ENCODE results near the gene COX7A1. TPM values are rescaled to one million over a fixed set of nuclear protein-coding genes. Genes with fewer than 3 reads are reported as not detected.
"Not testable (repeated sequence)": the region's sequence is repeated elsewhere in the genome, so short reads cannot be mapped to it uniquely, and the experiment has no call there.

COX7A1 gene
- total and polyA plus RNA-seq, 2 donors = 40.4 to 45.0 TPM

DNA sequence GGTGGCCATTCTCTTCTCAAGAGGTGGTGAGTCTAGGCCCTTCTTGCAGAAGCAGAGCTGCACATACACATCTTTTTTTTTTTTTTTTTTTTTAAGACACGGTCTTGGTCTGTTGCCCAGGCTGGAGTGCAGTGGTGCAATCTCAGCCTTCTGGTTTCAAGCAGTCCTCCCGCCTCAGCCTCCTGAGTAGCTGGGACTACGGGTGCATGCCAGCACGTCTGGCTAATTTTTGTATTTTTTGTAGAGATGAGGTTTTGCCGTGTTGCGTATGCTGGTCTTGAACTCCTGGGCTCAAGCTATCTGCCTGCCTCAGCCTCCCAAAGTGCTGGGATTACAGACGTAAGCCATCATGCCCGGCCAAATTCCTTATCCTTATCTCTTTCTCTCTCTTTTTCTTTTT, 21.6 kb upstream of the COX7A1 start:
- H3K27ac ChIP-seq (ENCODE audit: low read depth in 1 of 2, low read length in 1 of 2); H3K9me3 ChIP-seq (ENCODE audit: control insufficient read depth in 2 of 2, insufficient read depth in 1 of 2, low read length in 1 of 2); H3K36me3 ChIP-seq (ENCODE audit: control insufficient read depth in 2 of 2, insufficient read depth in 2 of 2, low read length in 1 of 2); DNase-seq (ENCODE audit: low read depth in 6 of 9, low spot score in 9 of 9); H3K4me1 ChIP-seq (ENCODE audit: control insufficient read depth in 2 of 2, insufficient read depth in 2 of 2, low read length in 2 of 2); H3K27me3 ChIP-seq (ENCODE audit: control insufficient read depth in 2 of 2, insufficient read depth in 1 of 2, low read length in 1 of 2); H3K4me3 ChIP-seq (ENCODE audit: low read length in 2 of 2): not testable (repeated sequence)
- WGBS = 96% methylated on average over 8 of the region's 8 CpGs

DNA sequence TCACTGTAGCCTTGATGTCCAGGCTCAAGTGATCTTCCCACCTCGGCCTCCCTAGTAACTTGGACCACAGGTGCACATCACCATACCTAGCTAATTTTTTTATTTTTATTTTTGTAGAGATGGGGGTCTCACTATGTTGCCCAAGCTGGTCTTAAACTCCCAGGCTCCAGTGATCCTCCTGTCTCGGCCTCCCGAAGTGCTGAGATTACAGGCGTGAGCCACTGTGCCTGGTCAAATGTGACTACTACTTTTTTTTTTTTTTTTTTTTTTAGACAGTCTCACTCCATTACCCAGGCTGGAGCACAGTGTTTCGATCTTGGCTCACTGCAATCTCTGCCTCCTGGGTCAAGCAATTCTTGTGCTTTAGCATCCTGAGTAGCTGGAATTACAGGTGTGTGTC, 20.6 kb upstream of the COX7A1 start:
- 95% methylated on average over 5 of the region's 5 CpGs for WGBS
- Histone ChIP-seq H3K9me3 (ENCODE audit: control insufficient read depth in 2 of 2, insufficient read depth in 1 of 2, low read length in 1 of 2) (no peaks in the 10 kb centered on the region), H3K4me1 (ENCODE audit: control insufficient read depth in 2 of 2, insufficient read depth in 2 of 2, low read length in 2 of 2) (no peaks in the 10 kb centered on the region), H3K27ac (ENCODE audit: low read depth in 1 of 2, low read length in 1 of 2) (no peak overlapping the region), H3K27me3 (ENCODE audit: control insufficient read depth in 2 of 2, insufficient read depth in 1 of 2, low read length in 1 of 2) (no peaks in the 10 kb centered on the region), H3K4me3 (ENCODE audit: low read length in 2 of 2) (no peak overlapping the region), H3K36me3 (ENCODE audit: control insufficient read depth in 2 of 2, insufficient read depth in 2 of 2, low read length in 1 of 2) (no peaks in the 10 kb centered on the region)
- no peak for DNase-seq (ENCODE audit: low read depth in 6 of 9, low spot score in 9 of 9)

DNA sequence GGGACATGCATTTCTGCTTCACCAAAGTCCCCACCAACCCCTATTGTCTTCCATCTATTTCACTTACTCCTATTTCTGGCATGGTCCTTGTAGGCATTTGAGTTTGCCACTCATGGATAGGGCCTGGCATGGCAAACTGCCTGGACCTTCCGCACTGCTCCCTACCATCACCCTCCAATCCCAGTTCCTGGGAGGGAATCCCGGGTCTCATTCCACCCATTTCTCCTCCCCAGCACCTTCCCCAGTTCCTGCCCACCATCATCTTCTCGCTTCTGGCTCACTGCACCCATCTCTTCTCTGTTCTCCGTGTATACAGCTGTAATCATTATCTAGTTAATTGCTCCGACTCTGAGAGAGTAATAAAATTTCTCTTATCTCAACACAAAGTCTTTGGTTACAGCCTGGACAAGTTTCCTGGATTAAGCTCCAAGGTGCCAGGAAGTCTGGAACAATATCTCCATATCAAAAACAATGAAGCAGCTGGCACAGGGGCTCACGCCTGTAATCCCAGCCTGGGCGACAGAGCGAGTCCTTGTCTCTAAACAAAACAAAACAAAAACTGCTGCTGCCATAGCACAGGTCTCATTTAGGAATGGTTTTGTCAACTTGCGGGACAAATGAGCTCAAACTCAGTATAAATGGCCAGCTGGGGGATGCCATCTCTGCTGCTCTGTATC, 17.0 kb upstream of the COX7A1 start:
- Histone ChIP-seq H3K36me3 (ENCODE audit: control insufficient read depth in 2 of 2, insufficient read depth in 2 of 2, low read length in 1 of 2) (no peaks in the 10 kb centered on the region), H3K9me3 (ENCODE audit: control insufficient read depth in 2 of 2, insufficient read depth in 1 of 2, low read length in 1 of 2) (no peaks in the 10 kb centered on the region), H3K27ac (ENCODE audit: low read depth in 1 of 2, low read length in 1 of 2) (no peak overlapping the region), H3K27me3 (ENCODE audit: control insufficient read depth in 2 of 2, insufficient read depth in 1 of 2, low read length in 1 of 2) (no peaks in the 10 kb centered on the region), H3K4me1 (ENCODE audit: control insufficient read depth in 2 of 2, insufficient read depth in 2 of 2, low read length in 2 of 2) (no peaks in the 10 kb centered on the region), H3K4me3 (ENCODE audit: low read length in 2 of 2) (no peak overlapping the region)
- no peak for DNase-seq (ENCODE audit: low read depth in 6 of 9, low spot score in 9 of 9)
- WGBS = 93% methylated on average over 9 of the region's 9 CpGs

DNA sequence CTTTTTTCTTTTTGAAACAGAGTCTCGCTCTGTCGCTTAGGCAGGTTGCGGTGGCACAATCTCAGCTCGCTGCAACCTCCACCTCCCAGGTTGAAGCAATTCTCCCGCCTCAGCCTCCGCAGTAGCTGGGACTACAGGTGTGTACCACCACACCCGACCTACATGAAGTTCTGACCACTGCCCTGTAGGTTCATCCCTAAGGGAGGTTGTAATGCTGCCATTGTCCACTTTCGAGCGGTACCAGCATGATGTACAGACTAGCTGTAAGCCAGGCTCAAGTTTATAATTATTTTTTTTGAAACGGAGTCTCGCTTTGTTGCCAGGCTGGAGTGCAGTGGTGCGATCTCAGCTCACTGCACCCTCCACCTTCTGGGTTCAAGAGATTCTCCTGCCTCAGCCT, 11.6 kb upstream of the COX7A1 start:
- Histone ChIP-seq H3K9me3 (ENCODE audit: control insufficient read depth in 2 of 2, insufficient read depth in 1 of 2, low read length in 1 of 2) (no peaks in the 10 kb centered on the region), H3K36me3 (ENCODE audit: control insufficient read depth in 2 of 2, insufficient read depth in 2 of 2, low read length in 1 of 2) (no peaks in the 10 kb centered on the region), H3K27me3 (ENCODE audit: control insufficient read depth in 2 of 2, insufficient read depth in 1 of 2, low read length in 1 of 2) (no peaks in the 10 kb centered on the region), H3K4me1 (ENCODE audit: control insufficient read depth in 2 of 2, insufficient read depth in 2 of 2, low read length in 2 of 2) (no peaks in the 10 kb centered on the region), H3K4me3 (ENCODE audit: low read length in 2 of 2) (no peak overlapping the region), H3K27ac (ENCODE audit: low read depth in 1 of 2, low read length in 1 of 2) (no peak overlapping the region)
- DNase-seq (ENCODE audit: low read depth in 6 of 9, low spot score in 9 of 9) = no peak
- 95% methylated on average over 12 of the region's 12 CpGs for WGBS

DNA sequence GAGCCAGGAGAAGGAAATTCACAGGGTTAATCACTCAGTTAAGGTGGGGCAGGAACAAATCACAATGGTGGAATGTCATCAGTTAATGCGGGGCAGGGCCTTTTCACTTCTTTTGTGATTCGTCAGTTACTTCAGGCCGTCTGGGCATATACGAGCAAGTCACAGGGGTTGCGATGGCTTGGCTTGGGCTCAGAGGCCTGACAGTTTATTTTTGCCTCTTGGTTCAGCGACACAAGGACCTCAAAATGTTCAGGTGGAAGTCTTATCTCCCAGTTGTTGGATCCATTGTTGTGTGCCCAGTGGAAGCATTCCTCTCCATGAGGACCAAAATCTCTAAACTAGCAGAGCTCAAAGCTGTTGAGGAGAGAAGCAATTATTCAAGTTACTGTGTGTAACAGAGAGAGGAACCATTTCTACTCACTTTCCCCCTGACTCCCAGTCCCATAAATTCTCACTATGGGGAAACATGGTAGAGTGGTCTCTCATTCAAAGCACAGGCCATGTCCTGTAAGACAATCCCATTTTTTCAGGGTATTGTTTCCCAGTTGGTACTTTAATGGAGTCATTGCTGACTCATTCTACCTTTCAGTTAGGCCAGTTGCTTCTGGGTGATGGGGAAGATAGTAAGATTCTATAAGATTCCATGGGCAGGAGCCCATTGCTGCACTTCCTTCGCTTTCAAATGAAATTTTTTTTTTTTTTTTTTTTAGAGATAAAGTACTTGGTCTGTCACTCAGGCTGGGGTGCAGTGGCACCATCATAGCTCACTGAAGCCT, 8.8 kb upstream of the COX7A1 start:
- Histone ChIP-seq H3K9me3 (ENCODE audit: control insufficient read depth in 2 of 2, insufficient read depth in 1 of 2, low read length in 1 of 2) (no peaks in the 10 kb centered on the region), H3K27me3 (ENCODE audit: control insufficient read depth in 2 of 2, insufficient read depth in 1 of 2, low read length in 1 of 2) (no peaks in the 10 kb centered on the region), H3K27ac (ENCODE audit: low read depth in 1 of 2, low read length in 1 of 2) (no peak overlapping the region), H3K4me1 (ENCODE audit: control insufficient read depth in 2 of 2, insufficient read depth in 2 of 2, low read length in 2 of 2) (no peaks in the 10 kb centered on the region), H3K4me3 (ENCODE audit: low read length in 2 of 2) (no peak overlapping the region), H3K36me3 (ENCODE audit: control insufficient read depth in 2 of 2, insufficient read depth in 2 of 2, low read length in 1 of 2) (no peaks in the 10 kb centered on the region)
- no peak for DNase-seq (ENCODE audit: low read depth in 6 of 9, low spot score in 9 of 9)
- WGBS = 96% methylated on average over 7 of the region's 7 CpGs

DNA sequence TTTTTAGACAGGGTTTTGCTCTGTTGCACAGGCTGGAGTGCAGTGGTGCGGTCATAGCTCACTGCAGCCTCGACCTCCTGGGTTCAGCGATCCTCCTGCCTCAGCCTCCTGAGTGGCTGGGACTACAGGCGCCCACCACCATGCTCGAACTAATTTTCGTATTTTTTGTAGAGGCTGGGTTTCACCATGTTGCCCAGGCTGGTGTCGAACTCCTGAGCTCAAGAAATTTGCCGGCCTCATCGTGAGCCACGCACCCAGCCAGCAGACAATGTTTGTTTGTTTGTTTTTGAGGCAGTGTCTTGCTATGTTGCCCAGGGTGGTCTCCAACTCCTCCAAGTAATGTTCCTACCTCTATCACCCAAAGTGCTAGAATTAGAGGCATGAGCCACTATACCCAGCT, 879 bp upstream of the COX7A1 start:
- Histone ChIP-seq H3K9me3 (ENCODE audit: control insufficient read depth in 2 of 2, insufficient read depth in 1 of 2, low read length in 1 of 2) (no peaks in the 10 kb centered on the region), H3K36me3 (ENCODE audit: control insufficient read depth in 2 of 2, insufficient read depth in 2 of 2, low read length in 1 of 2) (peaks cover 18 to 28% of the 10 kb centered on the region in 2 donors), H3K27ac (ENCODE audit: low read depth in 1 of 2, low read length in 1 of 2) (no peak overlapping the region), H3K27me3 (ENCODE audit: control insufficient read depth in 2 of 2, insufficient read depth in 1 of 2, low read length in 1 of 2) (no peaks in the 10 kb centered on the region), H3K4me1 (ENCODE audit: control insufficient read depth in 2 of 2, insufficient read depth in 2 of 2, low read length in 2 of 2) (no peaks in the 10 kb centered on the region), H3K4me3 (ENCODE audit: low read length in 2 of 2) (no peak overlapping the region)
- 98% methylated on average over 10 of the region's 10 CpGs for WGBS
- no peak for DNase-seq (ENCODE audit: low read depth in 6 of 9, low spot score in 9 of 9)

DNA sequence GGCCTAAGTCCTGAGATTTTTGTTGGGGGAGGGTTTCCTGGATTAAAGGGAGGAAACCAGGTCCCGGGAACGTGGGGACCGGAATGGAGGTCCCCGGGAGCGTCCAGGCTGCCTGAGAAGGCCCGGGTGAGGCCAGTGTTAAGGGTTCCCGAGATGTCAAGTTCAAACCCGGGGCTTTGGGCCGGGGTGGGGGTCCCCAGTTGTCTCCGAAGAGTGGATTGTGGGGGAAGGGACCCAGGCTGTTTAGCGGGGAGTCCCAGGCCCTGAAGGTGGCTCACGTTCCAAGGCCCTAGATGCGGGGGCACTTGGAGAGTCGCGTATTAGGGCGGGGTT, 262 bp downstream of the COX7A1 start:
- DNase-seq (ENCODE audit: low read depth in 6 of 9, low spot score in 9 of 9) = no peak
- Histone ChIP-seq H3K27me3 (ENCODE audit: control insufficient read depth in 2 of 2, insufficient read depth in 1 of 2, low read length in 1 of 2) (no peaks in the 10 kb centered on the region), H3K27ac (ENCODE audit: low read depth in 1 of 2, low read length in 1 of 2) (peak overlapping the region; percentile 64 to 72), H3K36me3 (ENCODE audit: control insufficient read depth in 2 of 2, insufficient read depth in 2 of 2, low read length in 1 of 2) (peaks cover 23 to 38% of the 10 kb centered on the region in 2 donors), H3K9me3 (ENCODE audit: control insufficient read depth in 2 of 2, insufficient read depth in 1 of 2, low read length in 1 of 2) (no peaks in the 10 kb centered on the region), H3K4me3 (ENCODE audit: low read length in 2 of 2) (peak overlapping the region; percentile 25 to 30), H3K4me1 (ENCODE audit: control insufficient read depth in 2 of 2, insufficient read depth in 2 of 2, low read length in 2 of 2) (no peaks in the 10 kb centered on the region)
- WGBS = 86% methylated on average over 16 of the region's 16 CpGs

DNA sequence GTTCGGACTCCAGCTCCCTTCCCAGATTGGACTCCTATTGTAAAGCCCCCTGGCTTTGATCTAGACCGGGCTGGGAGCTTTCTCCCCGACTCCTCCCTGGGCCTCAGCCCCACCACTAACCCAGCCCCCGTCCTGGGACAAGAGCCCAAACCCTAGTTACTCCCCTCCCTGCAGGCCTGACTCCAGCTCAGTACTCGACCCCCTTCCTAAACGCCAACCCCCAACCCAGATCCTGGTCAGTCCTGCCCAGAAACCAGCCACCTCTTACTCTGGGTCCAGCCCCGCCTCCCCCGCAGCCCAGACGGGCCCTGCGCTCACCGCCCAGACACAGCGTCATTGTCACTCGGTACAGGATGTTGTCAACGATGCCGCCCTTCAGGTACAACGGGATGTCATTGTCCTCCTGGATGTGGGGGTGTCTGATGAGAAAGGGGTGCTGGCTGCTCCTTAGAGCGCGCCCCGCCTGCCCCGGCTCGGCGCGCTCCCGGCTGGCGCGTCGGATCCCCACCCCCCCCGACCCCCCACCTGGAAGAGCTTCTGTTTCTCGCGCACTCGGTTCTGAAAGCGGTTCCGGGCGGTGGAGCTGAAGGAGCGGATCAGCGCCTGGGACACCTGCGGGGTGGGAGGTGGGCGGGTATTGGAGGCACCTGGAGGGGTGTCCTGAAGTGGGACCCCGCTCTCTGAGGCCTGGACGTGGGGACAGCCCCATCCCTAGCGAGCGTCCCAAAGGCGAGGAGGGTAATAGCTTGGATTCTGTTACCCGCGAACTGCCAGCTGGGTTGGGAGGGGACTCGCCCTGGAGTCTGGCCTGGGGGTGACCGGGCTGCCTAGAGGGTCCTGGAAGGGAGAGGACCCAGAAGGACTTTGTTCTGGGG, 866 bp downstream of the COX7A1 start:
- peaks cover 25 to 42% of the 10 kb centered on the region in 2 donors for H3K36me3 ChIP-seq (ENCODE audit: control insufficient read depth in 2 of 2, insufficient read depth in 2 of 2, low read length in 1 of 2)
- no peak for DNase-seq (ENCODE audit: low read depth in 6 of 9, low spot score in 9 of 9)
- 92% methylated on average over 47 of the region's 47 CpGs for WGBS
- no peaks in the 10 kb centered on the region for H3K27me3 ChIP-seq (ENCODE audit: control insufficient read depth in 2 of 2, insufficient read depth in 1 of 2, low read length in 1 of 2)
- peak overlapping the region; percentile 64 to 72 for H3K27ac ChIP-seq (ENCODE audit: low read depth in 1 of 2, low read length in 1 of 2)
- no peaks in the 10 kb centered on the region for H3K9me3 ChIP-seq (ENCODE audit: control insufficient read depth in 2 of 2, insufficient read depth in 1 of 2, low read length in 1 of 2)
- peak overlapping the region; percentile 25 to 30 for H3K4me3 ChIP-seq (ENCODE audit: low read length in 2 of 2)
- no peaks in the 10 kb centered on the region for H3K4me1 ChIP-seq (ENCODE audit: control insufficient read depth in 2 of 2, insufficient read depth in 2 of 2, low read length in 2 of 2)

DNA sequence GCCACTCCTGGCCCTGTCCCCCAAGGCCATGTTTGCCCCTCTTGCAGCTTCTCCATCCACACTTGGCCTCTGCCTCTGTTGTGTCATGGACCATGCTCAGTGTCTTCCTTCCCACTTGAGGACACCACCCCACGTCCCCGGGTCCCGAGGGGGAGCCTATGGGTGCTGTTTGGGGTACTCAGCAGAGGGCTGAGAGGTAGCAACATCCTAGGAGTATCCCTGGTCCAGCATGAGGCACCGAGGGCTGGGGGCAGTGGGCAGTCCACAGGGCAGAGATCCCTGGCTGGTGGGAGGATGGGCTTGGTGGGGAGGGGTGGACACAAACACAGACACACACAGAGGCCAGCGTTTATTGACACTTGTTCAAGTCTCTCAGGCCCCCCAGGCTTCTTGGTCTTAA, 1.7 kb downstream of the COX7A1 start:
- WGBS = 91% methylated on average over 5 of the region's 5 CpGs
- no peaks in the 10 kb centered on the region for H3K27me3 ChIP-seq (ENCODE audit: control insufficient read depth in 2 of 2, insufficient read depth in 1 of 2, low read length in 1 of 2)
- peaks cover 30 to 50% of the 10 kb centered on the region in 2 donors for H3K36me3 ChIP-seq (ENCODE audit: control insufficient read depth in 2 of 2, insufficient read depth in 2 of 2, low read length in 1 of 2)
- H3K27ac ChIP-seq (ENCODE audit: low read depth in 1 of 2, low read length in 1 of 2) = peak overlapping the region; percentile 15 to 26
- H3K4me1 ChIP-seq (ENCODE audit: control insufficient read depth in 2 of 2, insufficient read depth in 2 of 2, low read length in 2 of 2) = no peaks in the 10 kb centered on the region
- no peak for DNase-seq (ENCODE audit: low read depth in 6 of 9, low spot score in 9 of 9)
- no peaks in the 10 kb centered on the region for H3K9me3 ChIP-seq (ENCODE audit: control insufficient read depth in 2 of 2, insufficient read depth in 1 of 2, low read length in 1 of 2)
- H3K4me3 ChIP-seq (ENCODE audit: low read length in 2 of 2) = no peak overlapping the region
